IPS DF 6.9 (cell line): Measurements from ENCODE around the gene PPP1R14D.

ENCODE experiments used
- DNase-seq: peaks from one replicate; pipeline ENCODE4 v3.0.0-alpha.2; 2013; ENCODE audit warnings: low read depth, low spot score
- H3K27ac ChIP-seq: one replicate; pipeline ENCODE4 v1.5.1; 2013; ENCODE audit warnings: low read length, control low read depth
- H3K27me3 ChIP-seq: 2 replicates; pipeline ENCODE4 v1.6.1; 2013; ENCODE audit warnings: mild to moderate bottlenecking, low read length; ENCODE audit not compliant: control insufficient read depth, insufficient read depth
- H3K36me3 ChIP-seq: 2 replicates; pipeline ENCODE4 v1.6.1; 2013; ENCODE audit warnings: low read length; ENCODE audit not compliant: control insufficient read depth, insufficient read depth
- H3K4me1 ChIP-seq: 2 replicates; pipeline ENCODE4 v1.6.1; 2013; ENCODE audit warnings: low read length; ENCODE audit not compliant: control insufficient read depth, insufficient read depth
- H3K4me3 ChIP-seq: 2 replicates; pipeline ENCODE4 v1.5.1; 2013; ENCODE audit warnings: mild to moderate bottlenecking, low read length
- H3K9me3 ChIP-seq: 2 replicates; pipeline ENCODE4 v1.6.1; 2013; ENCODE audit warnings: low read length, inconsistent platforms; ENCODE audit not compliant: control insufficient read depth, insufficient read depth
- WGBS: extraction: QIAGEN DNeasy Blood & Tissue Kit; methylation state at CpG from one replicate; pipeline ENCODE4 v1.1.7; 2013; ENCODE audit warnings: mixed read lengths, missing lambda C conversion rate; ENCODE audit not compliant: insufficient read length, insufficient coverage; 5-methylcytosine and 5-hydroxymethylcytosine counted together

PPP1R14D gene

GRCh38 chr15:40836020-40836419 is 7.5 kb upstream of the PPP1R14D start:
- Histone ChIP-seq H3K36me3 (no peaks in the 10 kb centered on the region), H3K9me3 (no peaks in the 10 kb centered on the region), H3K4me1 (no peaks in the 10 kb centered on the region), H3K4me3 (no peak overlapping the region), H3K27me3 (no peaks in the 10 kb centered on the region), H3K27ac (no peak overlapping the region)
- no peak for DNase-seq
- no CpG with 5 or more reads among the region's 1 CpG for WGBS

- no peaks in the 10 kb centered on the region for H3K27me3 ChIP-seq
- no peaks in the 10 kb centered on the region for H3K4me1 ChIP-seq
- no peak for DNase-seq
- no peak overlapping the region for H3K4me3 ChIP-seq
- no peak overlapping the region for H3K27ac ChIP-seq
- H3K9me3 ChIP-seq: no peaks in the 10 kb centered on the region
- H3K36me3 ChIP-seq: no peaks in the 10 kb centered on the region
These were observed 4.4 kb upstream of the PPP1R14D start for GRCh38 chr15:40832903-40833302.

GRCh38 chr15:40831861-40832260 is 3.4 kb upstream of the PPP1R14D start:
- H3K27me3 ChIP-seq: no peaks in the 10 kb centered on the region
- no peak overlapping the region for H3K4me3 ChIP-seq
- H3K4me1 ChIP-seq: no peaks in the 10 kb centered on the region
- no peaks in the 10 kb centered on the region for H3K36me3 ChIP-seq
- WGBS: no CpG with 5 or more reads among the region's 1 CpG
- no peak overlapping the region for H3K27ac ChIP-seq
- no peaks in the 10 kb centered on the region for H3K9me3 ChIP-seq
- DNase-seq: no peak

- no peak overlapping the region for H3K27ac ChIP-seq
- no peaks in the 10 kb centered on the region for H3K9me3 ChIP-seq
- WGBS: no CpG with 5 or more reads among the region's 2 CpGs
- no peaks in the 10 kb centered on the region for H3K27me3 ChIP-seq
- no peaks in the 10 kb centered on the region for H3K36me3 ChIP-seq
- DNase-seq: no peak
- no peaks in the 10 kb centered on the region for H3K4me1 ChIP-seq
- no peak overlapping the region for H3K4me3 ChIP-seq
These were observed 2.4 kb upstream of the PPP1R14D start for GRCh38 chr15:40830884-40831283.

- no CpG with 5 or more reads among the region's 7 CpGs for WGBS
- no peaks in the 10 kb centered on the region for H3K9me3 ChIP-seq
- H3K4me1 ChIP-seq: no peaks in the 10 kb centered on the region
- H3K36me3 ChIP-seq: no peaks in the 10 kb centered on the region
- H3K4me3 ChIP-seq: no peak overlapping the region
- no peaks in the 10 kb centered on the region for H3K27me3 ChIP-seq
- DNase-seq: no peak
- no peak overlapping the region for H3K27ac ChIP-seq
These were observed 607 bp upstream of the PPP1R14D start for GRCh38 chr15:40829115-40829514.

GRCh38 chr15:40826423-40827075 is 2.0 kb downstream of the PPP1R14D start:
- WGBS: no CpG with 5 or more reads among the region's 4 CpGs
- H3K4me3 ChIP-seq: no peak overlapping the region

GRCh38 chr15:40825661-40826422 is 2.7 kb downstream of the PPP1R14D start:
- no peaks in the 10 kb centered on the region for H3K27me3 ChIP-seq
- DNase-seq: no peak
- WGBS: no CpG with 5 or more reads among the region's 5 CpGs
- no peaks in the 10 kb centered on the region for H3K4me1 ChIP-seq
- no peak overlapping the region for H3K4me3 ChIP-seq
- no peaks in the 10 kb centered on the region for H3K9me3 ChIP-seq
- no peaks in the 10 kb centered on the region for H3K36me3 ChIP-seq
- no peak overlapping the region for H3K27ac ChIP-seq

More at GRCh38 chr15:40826423-40827075, 2.0 kb downstream of the PPP1R14D start:
- H3K27ac ChIP-seq: no peak overlapping the region
- DNase-seq: no peak
- no peaks in the 10 kb centered on the region for H3K4me1 ChIP-seq
- H3K27me3 ChIP-seq: no peaks in the 10 kb centered on the region
- no peaks in the 10 kb centered on the region for H3K9me3 ChIP-seq
- no peaks in the 10 kb centered on the region for H3K36me3 ChIP-seq

- WGBS: no CpG with 5 or more reads among the region's 1 CpG
- DNase-seq: no peak
- H3K4me1 ChIP-seq: no peaks in the 10 kb centered on the region
These were observed 4.8 kb downstream of the PPP1R14D start for GRCh38 chr15:40823572-40824343.

GRCh38 chr15:40821195-40821594 is 7.3 kb downstream of the PPP1R14D start:
- H3K9me3 ChIP-seq: no peaks in the 10 kb centered on the region
- no peaks in the 10 kb centered on the region for H3K27me3 ChIP-seq
- H3K4me1 ChIP-seq: no peaks in the 10 kb centered on the region
- no peaks in the 10 kb centered on the region for H3K36me3 ChIP-seq
- no CpG with 5 or more reads among the region's 2 CpGs for WGBS
- no peak overlapping the region for H3K4me3 ChIP-seq
- H3K27ac ChIP-seq: no peak overlapping the region
- DNase-seq: no peak

More at GRCh38 chr15:40823572-40824343, 4.8 kb downstream of the PPP1R14D start:
- Histone ChIP-seq H3K9me3 (no peaks in the 10 kb centered on the region), H3K4me3 (no peak overlapping the region), H3K36me3 (no peaks in the 10 kb centered on the region), H3K27me3 (no peaks in the 10 kb centered on the region), H3K27ac (no peak overlapping the region)

GRCh38 chr15:40819048-40819447 is 9.5 kb downstream of the PPP1R14D start:
- Histone ChIP-seq H3K36me3 (no peaks in the 10 kb centered on the region), H3K4me1 (no peaks in the 10 kb centered on the region), H3K4me3 (no peak overlapping the region), H3K27me3 (no peaks in the 10 kb centered on the region), H3K9me3 (no peaks in the 10 kb centered on the region), H3K27ac (no peak overlapping the region)
- WGBS: no CpG with 5 or more reads among the region's 7 CpGs
- DNase-seq: no peak
